Panc1 (cell line): ENCODE data around the gene STARD9. TPM values are rescaled to one million over a fixed set of nuclear protein-coding genes. Genes with fewer than 3 reads are reported as not detected.
A peak's percentile ranks its signal among the peaks of the same experiment; 100 is the strongest.

Experiments
- ATAC-seq: fragments of 200-7000 bp; cut with Tn5 transposase; 2 replicates; pipeline ENCODE4 v1.9.1; 2020; ENCODE audit warnings: mild to moderate bottlenecking, moderate library complexity
- BruUV-seq: library from RNA; stranded (reverse); fragments of 400-500 nt; replicated peaks from 2 replicates; lab custom pipeline; 2021; lab: Mats Ljungman, UMichigan
- CTCF ChIA-PET: fragments of 300-600 bp; sonication (Branson Sonifier 250); formaldehyde crosslinking; loops from one replicate; lab custom pipeline; 2022; ENCODE audit warnings: antibody characterized with exemption; lab: Charles Lee
- POLR2A ChIA-PET: fragments of 300-600 bp; sonication (Branson Sonifier 250); formaldehyde crosslinking; loops from one replicate; lab custom pipeline; 2022; ENCODE audit warnings: antibody characterized with exemption; lab: Charles Lee
- DNase-seq: peaks from one replicate; pipeline ENCODE4 v3.0.0-alpha.2; 2010; ENCODE audit warnings: low read depth, low spot score
- H3K27ac ChIP-seq: 2 replicates; pipeline ENCODE4 v1.5.1; 2011; ENCODE audit warnings: mild to moderate bottlenecking, low read length, inconsistent platforms
- H3K27me3 ChIP-seq: fragments of 200-500 bp; sonication (Bioruptor generic); 2 replicates; pipeline ENCODE4 v1.6.0; 2014; ENCODE audit warnings: low read length, inconsistent platforms; ENCODE audit not compliant: control insufficient read depth, insufficient read depth
- H3K36me3 ChIP-seq: fragments of 200-500 bp; sonication (Bioruptor generic); 2 replicates; pipeline ENCODE4 v1.5.1; 2014; ENCODE audit warnings: inconsistent platforms, mild to moderate bottlenecking, low read length, moderate library complexity; ENCODE audit not compliant: control insufficient read depth, insufficient read depth
- H3K4me1 ChIP-seq: 2 replicates; pipeline ENCODE4 v1.5.1; 2011; ENCODE audit warnings: inconsistent platforms, mild to moderate bottlenecking, low read length, moderate library complexity; ENCODE audit not compliant: control insufficient read depth, insufficient read depth
- H3K4me3 ChIP-seq, 2 experiments: 2 replicates each; pipeline ENCODE4 v1.5.1; 2011 to 2012; ENCODE audit warnings: low read depth in 2 of 2, low read length in 2 of 2, mild to moderate bottlenecking in 2 of 2, inconsistent platforms in 1 of 2, moderate library complexity in 1 of 2
- H3K9me3 ChIP-seq: fragments of 200-500 bp; sonication (Bioruptor generic); 2 replicates; pipeline ENCODE4 v1.5.1; 2014; ENCODE audit warnings: low read depth, mild to moderate bottlenecking, inconsistent platforms, low read length, moderate library complexity; ENCODE audit not compliant: control insufficient read depth, insufficient read depth
- POLR2AphosphoS5 ChIP-seq: IDR thresholded peaks from 2 replicates; pipeline ENCODE4 v1.6.1; 2012; ENCODE audit warnings: mild to moderate bottlenecking, low read depth, low read length, moderate library complexity
- SIN3A ChIP-seq: IDR thresholded peaks from 2 replicates; pipeline ENCODE4 v1.6.1; 2012; ENCODE audit warnings: low read depth, mild to moderate bottlenecking, low read length, moderate library complexity, borderline replicate concordance; ENCODE audit not compliant: insufficient read depth
- TCF7L2 ChIP-seq: IDR thresholded peaks from 2 replicates; pipeline ENCODE4 v1.6.1; 2011; ENCODE audit warnings: mild to moderate bottlenecking, low read depth, low read length, inconsistent platforms
- in situ Hi-C: cut with HindIII; loops from 2 replicates; pipeline ENCODE4 v1.10.0; 2016; ENCODE audit warnings: low sequenced_read_pairs, low pct_unique_long_range_greater_than_20kb
- intact Hi-C: fragments of 100-400 bp; cut with micrococcal nuclease; formaldehyde crosslinking; loops from one replicate; pipeline ENCODE4 v1.10.0; 2022; ENCODE audit not compliant: unreplicated experiment
- total RNA-seq: library from RNA; stranded (reverse); gene quantifications from one replicate; pipeline ENCODE4 v1.2.1, GENCODE V29; 2021; ENCODE audit not compliant: unreplicated experiment
- TF ChIP-seq, protein P1 (sequence below), 2 experiments: IDR thresholded peaks; 2 replicates each; pipeline ENCODE4 v1.6.1; 2011 to 2012; ENCODE audit warnings: low read depth in 2 of 2, control low read depth in 1 of 2, low read length in 1 of 2, mild to moderate bottlenecking in 1 of 2, moderate library complexity in 1 of 2; ENCODE audit not compliant: insufficient read depth in 1 of 2
- TF ChIP-seq, protein P2 (sequence below): fragments of 450-650 bp; IDR thresholded peaks from 2 replicates; pipeline ENCODE4 v1.5.1; 2017; ENCODE audit warnings: mild to moderate bottlenecking

STARD9 gene
- total RNA-seq, 1 experiment from 2014 or later = 13.4 TPM

DNA sequence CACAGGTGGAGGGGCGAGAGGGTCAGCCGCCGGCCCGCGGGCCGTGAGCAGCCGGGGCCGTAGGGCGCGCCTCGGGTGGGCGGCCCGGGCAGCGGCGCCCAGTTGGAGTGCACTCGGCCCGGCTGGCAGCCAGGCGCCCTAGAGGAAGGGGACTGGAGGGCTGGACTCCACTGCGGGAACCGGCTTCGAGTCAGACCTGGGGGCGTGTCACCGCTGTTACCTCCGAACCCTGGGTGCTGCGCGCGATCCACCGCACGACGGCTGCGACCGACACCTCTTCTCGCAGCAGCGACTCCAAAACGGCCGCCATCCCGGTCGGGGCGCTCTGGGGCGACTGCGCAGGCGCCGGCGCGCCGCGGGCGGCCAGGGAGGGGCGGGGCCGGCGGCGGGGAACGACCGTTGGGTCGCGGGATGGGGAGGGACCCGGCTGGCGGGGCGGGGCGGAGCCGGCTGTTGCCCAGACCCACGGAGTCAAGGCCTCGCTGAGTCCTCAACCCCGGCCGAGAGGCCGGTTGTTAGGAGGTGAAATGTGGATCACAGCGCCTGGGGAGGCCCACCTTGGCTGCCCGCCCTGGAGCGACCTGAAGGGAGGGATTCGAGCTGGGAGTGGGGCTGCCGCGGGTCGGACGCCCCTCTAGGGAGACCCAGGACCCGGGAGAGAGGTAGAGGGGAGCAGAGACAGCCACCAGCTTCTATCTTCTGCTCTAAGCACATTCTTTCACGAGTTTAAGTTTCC is 161.6 kb downstream of the STARD9 start, which contains the start of gene CDAN1:
CDAN1 (minus strand) TSS at position 336 of the 736 bp plus-strand sequence; CDS start at position 310, 26 bp downstream.
- in situ Hi-C loops = no loop called here
- TF ChIP-seq POLR2AphosphoS5 (peak; percentile 82), TCF7L2 (no peak), SIN3A (no peak; the same call in 1 of the 2 replicates)
- TF ChIP-seq, protein P1, sequence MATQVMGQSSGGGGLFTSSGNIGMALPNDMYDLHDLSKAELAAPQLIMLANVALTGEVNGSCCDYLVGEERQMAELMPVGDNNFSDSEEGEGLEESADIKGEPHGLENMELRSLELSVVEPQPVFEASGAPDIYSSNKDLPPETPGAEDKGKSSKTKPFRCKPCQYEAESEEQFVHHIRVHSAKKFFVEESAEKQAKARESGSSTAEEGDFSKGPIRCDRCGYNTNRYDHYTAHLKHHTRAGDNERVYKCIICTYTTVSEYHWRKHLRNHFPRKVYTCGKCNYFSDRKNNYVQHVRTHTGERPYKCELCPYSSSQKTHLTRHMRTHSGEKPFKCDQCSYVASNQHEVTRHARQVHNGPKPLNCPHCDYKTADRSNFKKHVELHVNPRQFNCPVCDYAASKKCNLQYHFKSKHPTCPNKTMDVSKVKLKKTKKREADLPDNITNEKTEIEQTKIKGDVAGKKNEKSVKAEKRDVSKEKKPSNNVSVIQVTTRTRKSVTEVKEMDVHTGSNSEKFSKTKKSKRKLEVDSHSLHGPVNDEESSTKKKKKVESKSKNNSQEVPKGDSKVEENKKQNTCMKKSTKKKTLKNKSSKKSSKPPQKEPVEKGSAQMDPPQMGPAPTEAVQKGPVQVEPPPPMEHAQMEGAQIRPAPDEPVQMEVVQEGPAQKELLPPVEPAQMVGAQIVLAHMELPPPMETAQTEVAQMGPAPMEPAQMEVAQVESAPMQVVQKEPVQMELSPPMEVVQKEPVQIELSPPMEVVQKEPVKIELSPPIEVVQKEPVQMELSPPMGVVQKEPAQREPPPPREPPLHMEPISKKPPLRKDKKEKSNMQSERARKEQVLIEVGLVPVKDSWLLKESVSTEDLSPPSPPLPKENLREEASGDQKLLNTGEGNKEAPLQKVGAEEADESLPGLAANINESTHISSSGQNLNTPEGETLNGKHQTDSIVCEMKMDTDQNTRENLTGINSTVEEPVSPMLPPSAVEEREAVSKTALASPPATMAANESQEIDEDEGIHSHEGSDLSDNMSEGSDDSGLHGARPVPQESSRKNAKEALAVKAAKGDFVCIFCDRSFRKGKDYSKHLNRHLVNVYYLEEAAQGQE (IDR thresholded peaks at IDR 0.05; ENCODE audit: insufficient read depth in 1 of 2, low read depth in 2 of 2, low read length in 1 of 2) = no peak
- TF ChIP-seq, protein P2, sequence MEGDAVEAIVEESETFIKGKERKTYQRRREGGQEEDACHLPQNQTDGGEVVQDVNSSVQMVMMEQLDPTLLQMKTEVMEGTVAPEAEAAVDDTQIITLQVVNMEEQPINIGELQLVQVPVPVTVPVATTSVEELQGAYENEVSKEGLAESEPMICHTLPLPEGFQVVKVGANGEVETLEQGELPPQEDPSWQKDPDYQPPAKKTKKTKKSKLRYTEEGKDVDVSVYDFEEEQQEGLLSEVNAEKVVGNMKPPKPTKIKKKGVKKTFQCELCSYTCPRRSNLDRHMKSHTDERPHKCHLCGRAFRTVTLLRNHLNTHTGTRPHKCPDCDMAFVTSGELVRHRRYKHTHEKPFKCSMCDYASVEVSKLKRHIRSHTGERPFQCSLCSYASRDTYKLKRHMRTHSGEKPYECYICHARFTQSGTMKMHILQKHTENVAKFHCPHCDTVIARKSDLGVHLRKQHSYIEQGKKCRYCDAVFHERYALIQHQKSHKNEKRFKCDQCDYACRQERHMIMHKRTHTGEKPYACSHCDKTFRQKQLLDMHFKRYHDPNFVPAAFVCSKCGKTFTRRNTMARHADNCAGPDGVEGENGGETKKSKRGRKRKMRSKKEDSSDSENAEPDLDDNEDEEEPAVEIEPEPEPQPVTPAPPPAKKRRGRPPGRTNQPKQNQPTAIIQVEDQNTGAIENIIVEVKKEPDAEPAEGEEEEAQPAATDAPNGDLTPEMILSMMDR = no peak
- Histone ChIP-seq H3K36me3 (no peaks in the 10 kb centered on the region), H3K9me3 (no peaks in the 10 kb centered on the region), H3K27ac (peak within 1 kb of the TSS; percentile 87), H3K27me3 (no peaks in the 10 kb centered on the region), H3K4me3 (peak within 1 kb of the TSS; percentile 77 to 78), H3K4me1 (0 out of 2 replicates have a peak, but pooled peaks cover 11% of the 10 kb centered on the region)
- no TSS peak for BruUV-seq
- intact Hi-C loops = no loop called here
- peak; percentile 96 for ATAC-seq
- POLR2A ChIA-PET = interaction anchor here (1.1 kb wide), 1 partner anchor 398 kb away, joined by 3 read pairs; no protein-coding TSS in a partner anchor
- DNase-seq = peak; percentile 41
- CTCF ChIA-PET = interaction anchor here (0.5 to 1.4 kb wide), 3 partner anchors 141 to 549 kb away, joined by 3 to 11 read pairs (median 4); no protein-coding TSS in a partner anchor

DNA sequence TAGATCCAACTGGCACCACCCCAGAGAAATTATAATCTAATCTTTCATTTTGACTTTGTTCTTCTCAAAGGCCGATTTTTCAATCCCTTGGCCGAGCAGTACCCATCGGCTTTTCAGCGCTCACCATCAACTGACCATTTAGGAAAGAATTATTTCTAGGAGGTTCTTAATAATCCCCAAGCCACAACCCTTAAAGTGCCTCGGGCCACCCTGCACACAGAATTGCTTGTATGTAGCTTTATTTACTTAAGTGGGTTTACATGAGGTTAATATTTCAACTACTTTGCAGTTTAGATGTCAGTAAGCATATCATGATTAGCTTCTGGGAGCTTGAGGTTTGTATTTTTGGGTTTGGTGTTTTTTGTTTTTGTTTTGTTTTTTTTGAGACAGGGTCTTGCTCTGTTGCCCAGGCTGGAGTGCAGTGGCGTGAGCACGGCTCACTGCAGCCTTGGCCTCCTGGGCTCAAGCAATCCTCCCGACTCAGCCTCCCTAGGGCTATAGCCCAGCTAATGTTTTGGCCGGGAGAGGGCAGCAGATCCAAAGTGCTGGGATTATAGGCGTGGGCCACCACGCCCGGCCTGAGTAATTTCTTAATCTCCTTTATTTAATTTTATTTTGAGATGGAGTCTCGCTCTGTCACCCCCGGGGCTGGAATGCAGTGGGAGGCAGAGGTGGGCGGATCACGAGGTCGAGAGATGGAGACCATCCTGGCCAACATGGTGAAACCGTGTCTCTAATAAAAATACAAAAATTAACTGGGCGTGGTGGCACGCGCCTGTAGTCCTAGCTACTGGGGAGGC is 162.3 kb downstream of the STARD9 start:
- in situ Hi-C loops = no loop called here

More for the DNA sequence above, 162.3 kb downstream of the STARD9 start:
- TF ChIP-seq POLR2AphosphoS5 = no peak; the same call in 1 of the 2 replicates
- TF ChIP-seq, protein P2 = peak; percentile 92
- no peaks in the 10 kb centered on the region for H3K27me3 ChIP-seq
- 0 out of 2 replicates have a peak, but pooled peaks cover 11% of the 10 kb centered on the region for H3K4me1 ChIP-seq
- ChIA-PET POLR2A (interaction anchor here (0.6 to 1.1 kb wide), 2 partner anchors 212 to 397 kb away, joined by 3 to 6 read pairs; no protein-coding TSS in a partner anchor), CTCF (interaction anchor here (0.5 to 1.4 kb wide), 3 partner anchors 140 to 548 kb away, joined by 3 to 11 read pairs (median 4); no protein-coding TSS in a partner anchor)
- peak; percentile 69 for ATAC-seq
- DNase-seq = peak; percentile 17
- peak overlapping the region; percentile 77 to 78 for H3K4me3 ChIP-seq
- no peaks in the 10 kb centered on the region for H3K9me3 ChIP-seq
- peak overlapping the region; percentile 87 for H3K27ac ChIP-seq
- intact Hi-C loops = loop anchor here (1.0 kb wide), 1 partner anchor 189 kb away; no protein-coding TSS in a partner anchor
- BruUV-seq = TSS peak; percentile 91
- no peaks in the 10 kb centered on the region for H3K36me3 ChIP-seq
